HG03280 (cell line): ENCODE data around the gene ACTRT2.

Experiments used
- ATAC-seq: cut with Tn5 transposase; IDR thresholded peaks from one replicate; pipeline ENCODE4 v1.9.1; 2021; ENCODE audit warnings: mild to moderate bottlenecking, moderate library complexity; ENCODE audit not compliant: unreplicated experiment

The ACTRT2 gene

DNA sequence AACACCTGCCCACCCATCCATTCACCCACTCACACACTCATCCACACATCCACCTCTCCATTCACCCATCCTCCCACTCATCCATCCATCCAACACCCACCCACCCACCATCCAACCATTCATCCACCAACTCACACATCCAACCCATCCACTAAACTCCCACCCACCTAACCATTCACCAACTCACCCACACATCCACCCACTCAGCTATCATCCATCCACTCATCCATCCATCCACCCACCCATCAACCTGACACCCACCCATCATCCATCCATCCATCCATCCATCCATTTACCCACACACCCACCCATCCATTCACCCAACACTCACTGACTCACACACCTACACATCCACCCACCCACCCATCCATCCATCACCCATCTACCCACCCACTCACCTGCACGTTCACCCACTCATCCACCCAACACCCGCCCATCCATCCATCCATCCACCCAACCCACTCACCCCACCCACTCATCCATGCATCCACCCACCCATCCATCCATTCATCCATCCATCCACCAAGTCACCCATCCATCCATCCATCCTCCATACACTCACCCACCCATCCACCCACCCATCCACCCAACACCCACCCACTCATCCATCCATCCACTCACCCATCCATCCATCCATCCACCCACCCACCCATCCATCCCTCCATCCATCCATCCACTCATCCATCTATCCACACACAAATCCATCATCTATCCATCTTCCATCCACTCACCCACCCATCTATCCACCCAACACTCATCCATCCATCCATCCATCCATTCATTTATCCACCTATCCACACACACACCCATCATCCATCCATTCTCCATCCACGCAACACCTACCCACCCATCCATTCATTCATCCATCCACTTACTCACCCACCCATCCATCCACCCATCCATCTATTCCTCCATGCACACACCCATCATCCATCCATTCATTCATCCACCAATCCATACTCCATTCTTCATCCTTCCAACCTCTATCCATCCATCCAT, 30.3 kb downstream of the ACTRT2 start:
- ATAC-seq = no peak

DNA sequence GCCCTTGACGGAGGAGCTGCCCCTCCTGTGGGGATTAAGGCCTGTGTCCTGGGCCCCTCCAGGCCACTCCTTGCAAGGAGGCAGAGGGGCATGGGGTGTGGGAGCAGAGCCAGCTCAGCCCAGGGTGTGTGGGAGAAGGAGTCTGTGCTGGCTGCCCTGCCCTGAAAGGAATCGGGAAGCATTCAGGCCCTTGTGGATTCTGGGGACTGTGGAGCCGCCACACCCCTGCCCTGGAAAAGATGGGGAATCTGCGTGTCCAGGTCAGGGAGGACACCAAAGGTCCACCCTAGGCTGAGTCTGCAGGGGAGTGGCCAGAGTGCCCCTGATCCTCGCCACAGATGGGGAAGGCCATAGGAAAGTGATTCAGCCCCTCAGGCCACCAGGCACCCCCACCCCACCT, 31.2 kb downstream of the ACTRT2 start:
- no peak for ATAC-seq

DNA sequence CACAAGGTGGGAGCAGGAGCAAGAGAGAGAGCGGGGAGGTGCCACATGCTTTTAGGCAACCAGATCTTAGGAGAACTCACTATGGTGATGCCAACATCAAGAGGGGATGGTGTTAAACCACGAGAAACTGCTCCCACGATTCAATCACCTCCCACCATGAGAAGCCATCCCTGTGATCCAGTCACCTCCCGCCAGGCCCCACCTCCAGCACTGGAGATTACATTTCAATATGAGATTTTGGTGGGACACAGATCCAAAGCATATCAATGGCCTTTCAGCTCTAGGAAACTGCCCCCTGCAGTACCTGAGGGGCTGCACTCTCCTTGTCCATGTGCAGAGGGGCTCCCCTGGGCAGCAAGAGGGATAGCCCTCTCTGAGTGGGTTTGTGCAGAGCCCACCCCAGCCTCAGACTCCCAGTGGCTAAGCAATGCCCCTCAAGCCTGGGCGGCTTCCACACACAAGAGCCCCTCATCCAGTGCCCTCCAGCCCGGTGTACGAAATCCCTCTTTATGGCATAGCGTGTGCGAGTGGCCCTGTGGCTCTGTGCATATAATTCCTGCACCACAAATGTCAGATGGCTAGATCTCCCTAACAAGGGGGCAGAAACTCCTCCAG, 32.2 kb downstream of the ACTRT2 start:
- ATAC-seq = no peak

GRCh38 chr1:3053986-3054385, 32.7 kb downstream of the ACTRT2 start:
- no peak for ATAC-seq

GRCh38 chr1:3054474-3054873, 33.2 kb downstream of the ACTRT2 start:
- ATAC-seq = no peak

GRCh38 chr1:3055051-3055450, 33.8 kb downstream of the ACTRT2 start:
- ATAC-seq = no peak

GRCh38 chr1:3056641-3057040, 35.4 kb downstream of the ACTRT2 start:
- no peak for ATAC-seq

DNA sequence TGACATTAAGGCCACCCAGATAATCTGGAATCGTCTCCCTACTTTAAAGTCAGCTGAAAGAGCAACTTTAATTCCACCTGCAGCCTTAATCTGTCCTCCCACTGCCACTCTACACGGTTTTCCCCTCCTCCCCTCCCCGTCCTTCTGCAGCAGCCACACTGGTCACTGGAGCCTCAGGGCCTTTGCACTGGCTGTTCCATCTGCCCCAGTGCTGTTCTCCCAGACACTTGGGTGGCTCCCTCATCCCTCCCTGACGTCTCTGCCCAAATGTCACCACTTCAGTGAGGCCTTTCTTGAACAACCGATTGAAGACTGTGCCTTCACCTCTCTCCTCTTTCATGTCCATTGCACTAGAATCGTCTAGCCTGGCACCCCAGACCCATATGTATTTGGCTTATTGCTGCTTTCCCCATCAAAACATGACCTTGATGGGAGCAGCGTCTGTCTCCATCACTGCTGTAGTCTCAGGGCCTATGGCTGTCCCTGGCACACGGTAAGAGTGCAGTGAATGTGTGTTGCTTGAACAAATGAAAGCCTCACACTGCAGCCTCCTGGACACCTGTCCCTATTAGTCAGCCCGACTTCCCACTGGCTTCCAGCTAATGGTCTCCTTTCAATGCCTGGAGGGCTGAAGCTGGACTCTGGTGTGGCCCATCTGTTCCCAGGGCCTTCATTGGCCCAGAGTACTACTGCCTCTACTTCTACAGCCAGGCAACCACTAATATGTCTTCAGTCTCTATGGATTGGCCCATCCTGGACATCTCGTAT, 37.2 kb downstream of the ACTRT2 start:
- ATAC-seq = no peak

DNA sequence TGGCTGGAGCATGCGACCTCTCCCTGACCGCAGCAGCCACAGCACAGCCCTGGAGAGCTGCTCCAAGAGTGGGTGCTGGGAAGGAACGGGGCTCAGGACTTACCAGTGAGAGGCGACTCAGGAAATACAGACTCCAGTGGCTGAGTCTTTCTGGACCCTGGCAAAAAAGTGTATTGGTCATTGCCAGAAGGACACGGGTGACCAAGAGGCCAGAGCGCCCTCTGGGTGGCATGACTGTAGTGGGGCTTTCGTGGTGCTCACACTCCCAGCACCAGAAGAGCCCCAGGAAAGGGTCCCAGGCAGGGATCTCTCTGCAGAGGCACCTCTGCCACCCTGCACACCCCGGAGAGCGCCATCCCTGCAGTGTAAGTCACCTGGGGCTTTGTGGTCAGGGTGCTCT, 38.9 kb downstream of the ACTRT2 start:
- no peak for ATAC-seq

GRCh38 chr1:3060601-3061551, 39.6 kb downstream of the ACTRT2 start:
- no peak for ATAC-seq

- ATAC-seq = no peak
Observed at GRCh38 chr1:3061566-3061965, 40.3 kb downstream of the ACTRT2 start.

DNA sequence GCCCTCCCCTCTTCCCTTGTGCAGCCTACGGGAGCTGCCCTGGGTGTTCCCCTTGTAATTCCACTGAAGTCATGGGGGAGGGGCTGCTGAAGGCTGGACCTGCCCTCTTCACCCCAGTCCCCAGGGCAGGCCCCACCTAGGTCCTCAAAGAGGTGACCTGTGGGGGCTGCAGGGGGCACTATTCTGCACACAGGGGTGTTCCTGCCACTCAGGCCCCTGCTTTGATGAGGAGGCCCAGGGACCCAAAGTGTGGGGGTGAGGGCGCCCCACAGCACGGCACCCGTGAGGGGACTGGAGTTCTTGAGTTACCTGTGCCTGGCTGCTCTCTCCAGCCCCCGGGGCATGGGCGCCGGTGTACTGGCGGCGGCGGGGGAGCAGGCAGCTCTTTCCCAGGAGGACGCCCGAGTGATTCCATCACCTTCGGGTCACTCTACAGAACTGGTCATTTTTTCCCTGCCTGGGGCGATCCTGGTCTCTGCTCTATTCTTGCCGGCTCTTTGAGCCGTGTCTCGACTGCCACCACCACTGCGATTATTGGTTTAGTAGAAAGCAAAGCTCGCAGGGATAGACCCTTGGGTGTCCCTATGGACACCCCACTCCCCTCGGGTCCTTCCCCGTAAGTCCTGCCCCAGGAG, 40.8 kb downstream of the ACTRT2 start:
- no peak for ATAC-seq

DNA sequence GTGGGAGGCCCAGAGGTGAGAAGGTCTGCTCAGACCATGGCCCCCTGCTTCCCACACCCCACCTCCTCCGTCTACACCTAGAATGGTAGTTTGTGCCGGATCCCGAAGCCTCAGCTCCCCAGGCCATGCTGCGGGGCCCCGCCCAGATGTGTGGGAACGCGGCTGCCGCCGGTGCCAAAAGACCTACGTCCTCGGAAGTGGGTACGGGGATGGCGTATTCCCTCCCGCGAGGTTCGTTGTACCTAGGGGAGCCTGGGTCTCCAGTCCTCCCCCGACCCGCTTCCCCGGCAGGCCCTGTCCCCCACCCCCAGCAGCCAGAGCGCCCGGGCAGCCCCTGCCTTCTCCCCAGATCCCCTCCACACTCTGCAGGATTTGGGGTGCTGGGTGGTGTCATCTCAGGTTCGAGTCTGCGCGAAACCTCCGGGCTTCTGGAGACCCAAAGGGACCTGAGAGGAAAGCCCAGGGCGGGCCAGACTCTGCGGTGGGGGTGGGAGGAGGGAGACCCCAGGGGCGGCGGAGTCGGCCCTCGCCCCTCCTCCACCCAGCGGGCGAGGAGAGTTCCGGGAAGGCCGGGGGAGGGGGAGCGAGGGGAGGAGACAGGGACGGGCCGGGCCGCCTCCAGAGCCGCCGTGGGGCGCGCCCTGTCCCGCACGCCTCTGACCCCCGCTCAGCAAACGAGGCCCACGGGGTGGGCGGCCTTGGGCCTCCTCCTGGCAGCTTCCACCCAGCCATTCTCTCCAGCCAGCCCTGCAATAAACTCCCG, 41.5 kb downstream of the ACTRT2 start:
- no peak for ATAC-seq

DNA sequence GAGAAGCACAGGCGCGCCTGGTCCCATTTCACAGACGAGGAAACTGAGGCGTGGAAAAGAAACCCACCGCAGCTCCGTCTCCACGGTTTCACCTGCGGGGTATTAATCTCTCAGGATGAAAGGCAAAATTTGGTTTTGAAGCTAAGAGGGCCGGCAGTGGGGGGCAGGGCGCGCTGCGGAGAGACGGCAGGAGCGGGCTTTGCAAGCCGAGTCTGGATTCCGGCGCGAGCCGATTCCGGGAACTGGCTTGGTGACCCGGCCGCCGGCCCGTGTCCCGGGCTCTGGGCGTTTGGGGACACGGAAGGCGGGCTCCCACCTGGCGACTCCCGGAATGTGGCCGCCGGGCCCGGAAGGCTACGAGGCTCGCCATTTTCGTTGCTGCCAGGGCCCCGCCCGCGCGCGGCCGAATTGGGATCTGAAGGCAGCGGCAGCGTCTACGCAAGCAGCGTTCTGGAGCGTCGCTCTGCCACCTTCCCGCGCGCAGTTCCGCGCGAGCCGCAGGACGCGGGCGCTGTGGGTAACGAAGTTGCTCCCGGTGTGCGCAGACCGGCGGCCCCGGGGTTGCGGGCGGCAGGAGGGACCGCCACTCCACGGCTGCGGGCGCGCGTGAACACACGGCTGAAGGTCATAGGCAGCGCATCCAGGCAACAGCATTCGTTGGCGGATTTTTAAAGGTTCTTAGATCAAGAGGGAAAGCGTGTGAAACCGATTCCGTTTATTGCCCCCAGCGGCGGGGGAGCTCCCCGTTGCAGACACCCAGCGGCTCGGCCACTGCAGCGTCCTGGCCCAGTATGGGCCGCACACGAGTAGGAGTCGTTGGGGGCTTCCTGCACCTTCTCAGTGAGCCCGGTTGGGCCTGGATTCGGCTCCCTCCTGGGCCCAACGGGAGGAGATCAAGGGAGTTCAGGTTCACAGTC, 42.4 kb downstream of the ACTRT2 start:
- no peak for ATAC-seq

DNA sequence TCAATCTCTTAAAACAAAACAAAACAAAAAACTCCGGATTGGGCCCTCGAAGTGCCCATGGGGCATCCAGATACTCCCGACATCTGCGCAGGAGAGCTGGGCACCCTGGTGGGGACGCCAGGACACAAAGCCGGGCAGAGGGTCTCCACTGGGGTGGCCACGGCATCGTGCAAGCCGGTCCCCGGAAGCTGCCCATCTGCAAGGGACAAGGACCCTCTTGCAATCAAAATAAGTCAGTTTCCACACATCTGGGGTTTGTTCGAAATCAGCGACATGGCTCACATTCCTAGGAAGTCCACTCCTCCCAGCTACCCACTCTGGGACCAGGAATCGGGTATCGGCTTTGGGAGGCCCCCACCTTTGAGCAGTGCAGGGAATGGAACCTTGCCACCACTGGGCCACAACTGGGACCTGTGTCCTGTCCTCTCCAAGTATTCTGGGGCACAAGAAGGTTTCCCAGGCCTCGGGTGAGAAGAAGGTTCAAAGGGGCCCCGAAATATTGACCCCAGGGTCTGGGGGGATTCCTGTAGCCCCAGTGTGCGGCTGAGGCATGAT, 43.1 kb downstream of the ACTRT2 start:
- no peak for ATAC-seq

- ATAC-seq = no peak
Observed at GRCh38 chr1:3064901-3065300, 43.6 kb downstream of the ACTRT2 start.

GRCh38 chr1:3065396-3065795, 44.1 kb downstream of the ACTRT2 start:
- ATAC-seq = no peak

GRCh38 chr1:3065797-3066196, 44.5 kb downstream of the ACTRT2 start:
- ATAC-seq = no peak
